Skin of body (tissue), 2 donors: ENCODE results near the gene UGT1A6. TPM values are rescaled to one million over a fixed set of nuclear protein-coding genes. Genes with fewer than 3 reads are reported as not detected.
A peak's percentile ranks its signal among the peaks of the same experiment; 100 is the strongest.
"Not testable (repeated sequence)": the region's sequence is repeated elsewhere in the genome, so short reads cannot be mapped to it uniquely, and the experiment has no call there.

ENCODE experiments used
- DNase-seq: peaks from one replicate; lab custom pipeline; 2025; lab: John Stamatoyannopoulos, UW
- total RNA-seq: library from RNA; depleted of rRNA; stranded (reverse); fragments of >200 nt; gene quantifications from one replicate; pipeline ENCODE4 v1.2.3, GENCODE V29; 2014

The UGT1A6 gene
- total RNA-seq, 1 donor from 2014 or later = 3.0 TPM

DNA sequence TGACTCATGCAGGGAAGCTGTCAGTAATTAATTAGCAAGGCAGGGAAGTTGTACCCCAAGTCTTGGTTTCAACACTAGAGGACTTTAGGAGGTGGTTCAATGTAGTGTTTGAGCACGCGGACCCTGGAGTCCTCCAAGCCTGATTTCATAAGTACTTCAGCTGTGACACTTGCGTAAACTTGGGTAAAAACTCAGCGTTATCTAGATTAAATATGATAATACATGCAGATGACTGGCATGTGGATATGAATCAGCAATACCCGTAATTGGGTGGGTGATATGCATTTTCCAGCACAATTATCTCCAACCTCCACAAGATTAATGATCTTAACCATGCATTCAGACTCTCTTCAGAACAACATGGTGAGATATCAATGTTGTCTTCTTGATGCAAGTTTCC lies 5.8 kb upstream of the UGT1A6 start:
- no peak for DNase-seq

DNA sequence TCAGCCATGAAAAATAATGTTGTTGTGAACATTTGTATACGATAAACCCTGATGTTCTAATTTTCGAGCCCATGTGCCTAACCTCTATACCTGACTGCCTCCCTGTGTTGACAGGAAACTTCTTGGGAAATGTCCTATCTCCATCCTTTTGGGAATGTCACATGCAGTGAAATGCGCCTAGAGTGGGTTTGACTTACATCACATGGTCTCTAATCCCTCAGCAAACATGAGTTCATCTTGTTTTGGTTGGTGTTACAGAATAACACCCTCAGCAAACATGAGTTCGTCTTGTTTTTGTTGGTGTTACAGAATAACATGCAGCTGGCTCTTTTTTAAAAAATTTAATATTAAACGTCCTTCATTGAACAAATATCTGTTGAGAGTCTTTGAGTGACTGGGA lies 4.3 kb upstream of the UGT1A6 start:
- DNase-seq = no peak

- no peak for DNase-seq
Observed at GRCh38 chr2:233689031-233689430, 3.7 kb upstream of the UGT1A6 start.

DNA sequence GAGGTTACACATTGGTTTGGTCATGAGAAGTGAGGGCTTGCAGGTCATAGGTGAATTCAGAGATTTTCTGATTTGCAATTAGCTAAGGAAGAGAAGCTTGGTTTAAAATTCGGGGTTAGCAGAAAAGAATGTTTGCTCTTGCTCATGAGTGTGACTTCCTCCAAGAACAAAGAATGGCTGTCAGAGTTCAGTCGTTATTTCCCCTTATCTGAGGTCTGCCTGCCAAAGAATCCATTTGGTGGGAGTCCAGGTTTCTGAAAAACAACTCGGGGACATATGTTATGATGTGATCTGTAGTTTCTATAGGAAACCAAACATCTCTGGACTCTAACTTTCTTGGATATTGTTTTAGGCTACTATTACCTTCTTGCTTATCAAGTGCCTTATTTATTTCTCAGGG lies 3.2 kb upstream of the UGT1A6 start:
- no peak for DNase-seq

DNA sequence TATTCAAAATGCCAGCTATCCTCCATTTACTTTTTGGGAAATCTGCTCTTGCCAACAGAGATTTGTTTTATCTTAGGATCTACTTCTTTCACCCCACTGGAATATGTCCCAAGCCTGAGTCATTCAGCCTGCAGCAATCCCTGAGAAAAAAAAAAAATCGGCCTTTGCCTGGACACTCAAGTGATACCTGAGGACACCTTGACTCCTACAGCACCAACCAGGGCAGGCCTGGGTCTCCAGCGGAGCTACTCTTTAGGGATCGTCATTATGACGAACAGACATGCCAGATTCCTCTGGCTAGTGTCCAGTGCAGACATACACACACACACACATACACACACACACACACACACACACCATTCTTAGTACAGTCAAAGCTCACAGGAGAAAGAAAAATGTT lies 2.2 kb upstream of the UGT1A6 start:
- DNase-seq = no peak

DNA sequence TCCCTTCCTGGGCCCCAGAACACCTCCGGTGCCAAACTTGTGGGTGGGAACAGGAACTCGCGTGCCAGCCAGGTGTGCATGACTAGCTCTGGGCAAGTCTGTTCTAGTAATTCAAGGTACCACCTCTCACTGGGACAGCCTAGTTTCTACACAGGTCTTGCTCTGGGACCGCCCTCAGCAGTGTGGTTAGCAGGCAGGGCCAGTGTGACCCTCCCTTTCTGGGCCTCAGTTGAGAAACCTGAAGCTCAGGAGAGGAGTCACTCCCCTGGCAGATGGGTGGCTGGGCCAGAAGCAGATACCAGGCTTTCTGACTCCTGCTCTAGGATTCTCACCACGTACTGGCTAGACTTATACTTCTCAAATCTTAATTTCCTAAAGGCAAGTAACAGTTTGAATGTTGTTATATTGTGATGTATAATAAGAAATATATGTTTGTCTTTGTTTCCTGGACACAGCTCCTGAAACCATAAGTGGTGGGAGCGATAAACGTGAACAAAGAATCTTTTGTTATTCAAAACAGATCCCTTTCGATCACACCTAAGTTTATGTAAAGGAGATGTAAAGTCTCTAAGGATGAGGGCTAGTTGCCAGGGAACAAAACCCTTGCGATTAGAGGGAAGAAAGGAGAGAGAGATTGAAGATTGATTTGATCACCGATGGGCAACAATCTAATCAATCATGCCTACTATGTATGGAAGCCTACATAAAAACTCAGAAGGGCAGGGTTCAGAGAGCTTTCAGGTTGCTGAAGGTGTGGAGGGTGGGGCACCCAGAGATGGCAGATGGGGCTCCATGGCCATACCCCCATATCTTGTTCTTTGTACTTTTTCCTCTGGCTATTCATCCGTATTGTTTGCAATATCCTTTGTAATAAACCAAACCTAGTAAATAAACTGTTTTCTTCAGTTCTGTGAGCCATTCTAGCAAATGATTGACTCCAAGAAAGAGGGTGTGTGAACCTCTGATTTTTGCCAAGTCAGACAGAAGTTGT lies 952 bp upstream of the UGT1A6 start:
- DNase-seq = no peak

DNA sequence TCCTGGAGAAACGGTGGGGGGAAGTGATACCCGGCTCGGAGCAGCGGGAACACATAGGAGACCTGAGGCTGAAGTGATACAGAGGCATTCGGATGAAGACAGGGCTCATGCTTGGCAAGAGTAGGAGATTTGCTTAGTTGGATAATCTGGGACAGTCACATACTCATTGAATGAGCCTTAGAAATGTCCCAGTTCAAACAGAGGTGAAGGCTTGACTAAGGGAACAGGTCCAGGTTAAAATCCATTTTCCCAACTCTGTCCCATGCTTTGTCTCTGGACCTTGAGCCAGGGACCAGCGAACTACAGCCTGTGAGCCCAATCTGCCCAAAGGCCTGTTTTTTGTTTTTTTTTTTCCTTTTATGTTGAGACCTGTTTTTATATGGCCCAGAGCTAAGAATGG lies 1.3 kb downstream of the UGT1A6 start:
- DNase-seq = no peak

DNA sequence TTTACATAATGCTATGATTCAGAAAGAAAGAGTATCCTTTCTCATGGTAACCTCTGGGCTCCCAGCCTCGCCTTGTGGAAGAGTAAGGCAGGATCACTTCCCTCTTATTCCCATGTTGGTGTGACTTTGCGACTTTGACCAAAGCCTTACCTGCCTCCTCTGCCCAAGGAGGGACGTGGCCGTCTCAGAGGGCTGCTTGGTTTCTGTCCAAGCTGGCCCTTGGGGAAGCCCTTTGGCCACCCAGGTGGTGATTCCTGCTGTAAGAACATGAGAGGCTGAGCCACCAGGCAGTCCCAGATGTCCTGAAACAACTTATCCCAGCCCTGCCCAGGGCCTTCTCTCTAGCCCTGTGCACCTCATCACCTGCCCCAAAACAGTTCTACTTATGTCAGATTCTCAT lies 6.0 kb downstream of the UGT1A6 start:
- no peak for DNase-seq

DNA sequence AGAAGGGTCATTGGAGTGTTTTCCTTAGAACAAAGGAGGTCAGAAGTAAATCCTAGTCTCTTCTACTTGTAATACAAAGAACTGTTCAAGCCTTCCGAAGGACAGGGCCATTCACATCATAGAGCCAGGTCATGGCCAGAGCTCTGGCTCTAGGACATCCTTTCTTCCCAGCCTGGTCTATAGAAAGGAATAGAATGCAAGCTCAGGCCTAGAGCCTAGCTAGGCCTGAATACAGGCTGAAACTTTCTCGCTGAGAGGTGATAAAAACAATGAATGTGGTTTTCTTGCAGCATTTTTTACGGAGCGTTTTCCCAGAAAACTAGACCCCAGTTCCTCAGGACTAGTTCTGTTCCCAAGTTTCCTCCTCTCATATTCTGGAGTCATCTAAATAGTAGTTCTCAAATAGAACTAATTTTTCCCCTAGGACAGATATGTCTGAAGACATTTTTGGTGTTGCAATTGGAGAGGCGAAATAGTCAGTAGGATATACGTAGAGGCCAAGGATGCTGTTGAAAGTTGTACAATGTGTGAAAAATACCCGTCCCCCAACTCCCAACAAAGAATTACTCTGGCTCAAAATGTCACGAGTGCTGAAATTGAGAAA lies 6.8 kb downstream of the UGT1A6 start:
- no peak for DNase-seq

DNA sequence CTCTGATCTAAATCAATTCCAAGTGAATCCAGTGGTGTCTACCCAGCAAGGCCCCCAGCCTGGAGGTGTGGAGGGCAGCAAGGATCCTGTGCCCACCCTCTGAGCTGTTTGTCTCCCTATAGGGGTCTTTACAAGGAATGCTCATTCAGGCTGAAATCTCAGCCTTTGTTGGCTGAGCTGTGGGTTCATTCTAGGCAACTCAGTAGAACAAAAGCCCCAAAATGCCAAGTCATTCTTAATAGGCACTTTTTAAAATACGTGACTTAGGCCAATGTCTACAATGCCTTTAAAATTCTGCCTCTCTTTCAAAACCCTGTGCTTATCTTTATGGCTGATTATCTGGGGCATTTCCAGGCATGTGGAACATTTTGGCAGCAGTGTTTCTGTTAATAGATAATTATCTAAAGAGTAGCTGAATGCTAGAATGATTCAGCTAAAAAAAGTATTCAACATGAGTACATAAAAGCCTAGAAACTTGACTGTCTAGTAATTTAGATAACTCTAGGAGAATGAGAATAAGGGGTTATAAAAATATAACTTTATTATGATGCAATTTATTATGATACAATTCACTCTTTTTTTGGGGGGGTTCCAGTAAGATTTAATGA lies 7.4 kb downstream of the UGT1A6 start:
- no peak for DNase-seq

GRCh38 chr2:233700842-233701241 lies 8.2 kb downstream of the UGT1A6 start:
- DNase-seq = not testable (repeated sequence)

- no peak for DNase-seq
Observed at GRCh38 chr2:233702238-233702637, 9.5 kb downstream of the UGT1A6 start.

GRCh38 chr2:233705911-233706506 lies 13.3 kb downstream of the UGT1A6 start:
- no peak for DNase-seq

GRCh38 chr2:233706720-233707119 lies 14.0 kb downstream of the UGT1A6 start:
- no peak for DNase-seq

GRCh38 chr2:233707940-233708644 lies 15.4 kb downstream of the UGT1A6 start:
- no peak for DNase-seq

DNA sequence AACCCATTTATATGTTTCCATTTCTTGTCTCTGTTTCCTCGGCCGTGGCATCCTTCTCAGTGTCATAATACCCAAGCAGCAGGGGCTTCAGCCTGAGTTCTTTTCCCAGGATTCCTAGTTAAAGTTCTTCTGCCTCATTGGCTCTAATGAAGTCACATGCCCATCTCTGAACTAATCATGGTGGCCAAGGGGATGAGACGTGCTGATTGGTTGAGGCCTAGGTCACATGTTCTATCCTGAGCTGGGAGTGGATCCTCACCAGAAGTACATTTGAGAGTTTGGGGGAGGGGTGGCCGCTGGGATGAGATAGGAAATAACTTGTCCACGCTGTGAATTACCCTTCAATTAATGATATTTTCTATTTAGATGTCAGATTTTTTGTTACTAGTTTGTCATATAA lies 16.3 kb downstream of the UGT1A6 start:
- no peak for DNase-seq

DNA sequence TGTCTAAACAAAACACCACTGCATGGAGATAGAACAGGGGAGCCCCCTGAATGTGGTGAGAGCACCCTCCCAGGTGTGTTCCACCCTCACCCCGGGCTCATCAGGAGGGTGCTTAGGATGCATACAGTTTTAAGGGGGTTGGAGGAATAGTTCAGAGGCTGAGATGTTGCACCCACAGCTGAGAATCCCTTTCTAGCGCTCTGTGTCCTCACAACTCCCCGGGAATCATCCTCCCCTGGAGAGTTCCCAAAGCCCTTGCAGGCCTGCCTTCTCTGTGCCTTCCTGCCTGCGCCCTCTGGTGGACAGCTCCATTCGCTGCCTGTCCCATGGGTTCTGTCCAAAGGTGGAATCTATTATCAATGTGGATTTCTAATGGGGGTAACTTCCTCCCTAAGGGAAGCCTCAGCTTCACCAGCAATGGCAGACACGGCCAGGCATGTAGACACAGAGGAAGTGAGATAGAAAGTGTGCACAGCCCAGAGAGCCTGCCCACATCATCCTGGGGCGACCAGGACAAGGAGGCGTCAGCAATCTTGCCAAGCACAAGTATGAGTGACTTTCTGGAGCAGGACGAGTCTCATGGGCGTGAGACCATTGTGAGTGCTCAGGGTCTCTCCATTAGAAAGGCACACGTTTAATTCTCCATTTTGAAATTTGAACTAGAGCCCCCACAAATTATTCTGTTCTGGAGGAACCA lies 18.8 kb downstream of the UGT1A6 start:
- DNase-seq = peak; percentile 11

DNA sequence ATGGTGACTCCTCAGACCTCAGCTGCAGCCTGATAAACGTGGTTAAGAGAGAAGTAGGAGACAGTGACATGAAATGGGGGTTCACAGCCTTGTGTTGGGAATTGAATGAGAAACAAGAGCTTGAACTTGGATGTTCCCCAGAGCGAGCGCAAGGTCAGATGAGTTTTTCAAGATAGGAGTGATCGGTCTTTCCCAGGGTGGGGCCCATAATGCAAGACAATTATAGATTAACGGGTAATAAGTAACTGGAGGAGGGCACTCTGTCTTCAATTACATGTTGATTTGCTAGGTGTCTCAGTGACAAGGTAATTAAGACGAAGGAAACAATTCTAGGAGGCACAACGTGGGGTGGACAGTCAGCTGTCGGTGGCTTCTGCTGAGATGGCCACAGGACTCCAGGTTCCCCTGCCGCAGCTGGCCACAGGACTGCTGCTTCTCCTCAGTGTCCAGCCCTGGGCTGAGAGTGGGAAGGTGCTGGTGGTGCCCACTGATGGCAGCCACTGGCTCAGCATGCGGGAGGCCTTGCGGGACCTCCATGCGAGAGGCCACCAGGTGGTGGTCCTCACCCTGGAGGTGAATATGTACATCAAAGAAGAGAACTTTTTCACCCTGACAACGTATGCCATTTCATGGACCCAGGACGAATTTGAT lies 20.0 kb downstream of the UGT1A6 start, which contains the start of gene UGT1A5:
UGT1A5 (plus strand) TSS at position 297 of the 651 bp plus-strand sequence; CDS start at position 382, 85 bp downstream.
- DNase-seq = no peak

DNA sequence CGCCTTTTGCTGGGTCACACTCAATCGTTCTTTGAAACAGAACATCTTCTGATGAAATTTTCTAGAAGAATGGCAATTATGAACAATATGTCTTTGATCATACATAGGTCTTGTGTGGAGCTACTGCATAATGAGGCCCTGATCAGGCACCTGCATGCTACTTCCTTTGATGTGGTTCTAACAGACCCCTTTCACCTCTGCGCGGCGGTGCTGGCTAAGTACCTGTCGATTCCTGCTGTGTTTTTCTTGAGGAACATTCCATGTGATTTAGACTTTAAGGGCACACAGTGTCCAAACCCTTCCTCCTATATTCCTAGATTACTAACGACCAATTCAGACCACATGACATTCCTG lies 20.5 kb downstream of the UGT1A6 start:
- no peak for DNase-seq

GRCh38 chr2:233714121-233714520 lies 21.4 kb downstream of the UGT1A6 start:
- no peak for DNase-seq
